Right lobe of liver (tissue), 4 donors: Measurements from ENCODE around the gene STK33.

Experiments used
- CTCF ChIP-seq, 4 donors: fragments of 200-600 bp in 3 of 4; fragments of 450-650 bp in 1 of 4; IDR thresholded peaks; one replicate each; pipeline versions ENCODE4 v1.5.1 to v1.8.0; 2016 to 2022; ENCODE audit warnings: antibody characterized with exemption in 4 of 4, mild to moderate bottlenecking in 2 of 4
- POLR2A ChIP-seq: fragments of 450-650 bp; IDR thresholded peaks from one replicate; pipeline ENCODE4 v1.6.1; 2017; ENCODE audit warnings: antibody characterized with exemption, mild to moderate bottlenecking
- donor health status: DM: no; HTN: no; CAD: no.
- donor health status: DM: no; HTN: no; CAD: no.
- donor health status: DM: no; HTN: yes; CAD: no.

- no peak for TF ChIP-seq CTCF (IDR thresholded peaks at IDR 0.05)
- no peak for TF ChIP-seq POLR2A
These were observed 7.5 kb upstream of the STK33 start for GRCh38 chr11:8601376-8602133.
